HG02943 (cell line): ENCODE data around the gene RBMS3.

Experiments
- ATAC-seq: cut with Tn5 transposase; IDR thresholded peaks from one replicate; pipeline ENCODE4 v1.9.1; 2021; ENCODE audit warnings: mild to moderate bottlenecking, low read depth, moderate library complexity; ENCODE audit not compliant: unreplicated experiment

Gene RBMS3

DNA sequence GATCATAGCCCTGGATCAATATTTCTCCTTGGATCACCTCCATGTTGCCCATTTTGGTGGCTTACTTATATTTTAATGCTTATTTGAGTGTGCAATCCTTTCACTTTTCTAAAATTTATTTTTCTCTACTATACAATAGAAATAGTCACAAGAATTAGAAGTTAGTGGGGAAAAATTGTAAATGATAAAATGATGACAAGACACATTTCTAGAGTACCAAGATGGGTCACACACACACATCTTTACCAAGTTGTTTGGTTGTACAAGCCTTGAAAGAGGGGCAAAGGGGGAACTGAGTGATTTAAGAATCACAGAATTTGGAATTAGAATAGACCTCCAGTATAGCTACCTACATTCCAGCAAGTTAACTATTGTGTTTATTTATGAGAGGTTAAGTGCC is 545.8 kb downstream of the RBMS3 start:
- no peak for ATAC-seq

DNA sequence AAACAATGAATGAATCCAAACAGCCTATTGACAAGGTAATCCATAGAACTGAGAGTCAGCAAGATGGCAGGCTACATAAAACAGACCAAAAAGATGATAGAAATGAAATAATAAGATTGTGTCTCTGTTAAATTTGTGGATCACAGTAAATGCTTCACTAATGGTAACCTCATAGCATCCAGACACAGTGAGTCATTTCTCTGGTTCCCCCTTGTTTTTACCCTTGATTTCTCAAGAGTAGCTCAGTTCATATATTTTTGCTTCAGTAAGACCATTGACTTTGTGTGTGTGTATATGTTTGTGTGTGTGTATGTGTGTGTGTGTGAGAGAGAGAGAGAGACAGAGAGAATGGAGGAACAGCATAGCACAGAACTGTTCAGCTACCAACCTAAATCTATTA is 546.9 kb downstream of the RBMS3 start:
- ATAC-seq: no peak

DNA sequence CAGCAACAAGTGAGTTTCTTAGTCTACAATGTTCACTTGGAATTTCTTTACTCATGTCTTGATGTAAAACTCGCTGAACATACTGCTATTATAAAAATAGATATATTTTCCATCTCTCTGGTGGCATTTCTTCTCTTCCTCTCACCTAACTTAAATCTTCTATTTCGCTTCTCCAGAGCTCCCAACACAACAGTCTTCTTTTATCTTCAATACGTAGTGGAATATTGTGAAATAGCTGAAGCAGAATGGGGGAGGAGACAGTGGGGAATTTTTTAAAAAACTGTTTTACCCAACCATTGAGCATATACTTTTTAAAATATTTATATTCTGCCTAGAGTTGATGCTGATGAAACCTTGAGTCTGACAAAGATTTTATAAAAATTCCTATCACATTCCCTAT is 548.5 kb downstream of the RBMS3 start:
- ATAC-seq: no peak

DNA sequence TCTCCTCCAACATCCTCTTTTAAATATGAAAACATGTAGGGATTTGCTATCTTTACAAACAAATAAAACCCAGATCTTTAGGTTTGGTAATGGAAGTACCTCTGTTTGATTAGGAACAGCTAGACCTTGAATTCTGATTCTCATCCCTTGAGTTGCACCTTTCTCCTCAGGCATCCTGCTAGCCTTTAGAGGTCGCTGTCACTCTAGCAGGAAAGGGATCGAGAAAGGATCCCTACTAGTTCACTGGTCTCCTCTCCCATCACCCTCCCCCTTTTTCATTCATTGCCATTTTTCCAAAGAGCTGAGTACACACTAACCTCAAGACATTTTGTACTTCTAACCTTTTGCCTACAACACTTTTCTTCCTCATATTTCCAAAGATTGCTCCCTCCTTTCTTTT is 569.8 kb downstream of the RBMS3 start:
- no peak for ATAC-seq

DNA sequence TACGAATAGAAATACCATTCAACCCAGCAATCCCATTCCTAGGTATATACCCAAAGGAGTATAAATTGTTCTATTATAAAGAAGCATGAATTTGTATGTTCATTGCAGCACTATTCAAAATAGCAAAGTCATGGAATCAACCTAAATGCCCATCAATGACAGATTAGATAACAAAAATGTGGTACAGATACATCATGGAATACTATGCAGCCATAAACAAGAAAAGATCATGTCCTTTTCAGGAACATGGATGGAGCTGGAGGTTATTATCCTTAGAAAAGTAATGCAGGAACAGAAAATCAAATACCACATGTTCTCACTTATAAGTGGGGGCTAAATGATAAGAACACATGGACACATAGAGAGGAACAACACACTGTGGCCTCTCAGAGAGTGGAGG is 571.9 kb downstream of the RBMS3 start:
- ATAC-seq: no peak

DNA sequence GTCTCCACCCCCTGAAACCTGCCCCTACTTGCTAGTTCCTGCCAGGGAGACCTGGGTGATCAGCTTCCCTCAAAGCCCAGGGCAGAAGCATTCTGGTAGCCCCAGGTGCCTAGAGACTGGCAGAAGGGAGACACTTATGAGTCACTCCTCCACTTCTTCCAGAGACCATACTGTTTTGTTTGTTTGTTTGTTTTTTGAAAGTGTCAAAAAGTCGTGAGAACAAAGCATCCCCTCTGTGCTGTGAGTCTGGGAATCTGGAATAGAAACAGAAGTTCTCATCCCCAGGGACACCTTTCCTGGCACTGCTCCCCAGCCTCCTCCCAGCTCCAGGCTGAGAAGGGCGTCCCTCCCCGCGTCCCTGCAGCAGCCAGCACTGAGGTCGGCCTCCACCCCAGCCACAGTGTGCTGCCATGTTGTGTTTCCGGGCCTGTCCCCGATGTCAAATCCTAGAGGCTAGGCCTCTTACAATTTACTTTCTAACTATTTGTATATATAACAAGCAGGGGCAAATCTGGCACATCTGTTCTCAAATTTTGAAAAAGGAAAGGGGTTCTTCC is 573.0 kb downstream of the RBMS3 start:
- ATAC-seq: no peak

DNA sequence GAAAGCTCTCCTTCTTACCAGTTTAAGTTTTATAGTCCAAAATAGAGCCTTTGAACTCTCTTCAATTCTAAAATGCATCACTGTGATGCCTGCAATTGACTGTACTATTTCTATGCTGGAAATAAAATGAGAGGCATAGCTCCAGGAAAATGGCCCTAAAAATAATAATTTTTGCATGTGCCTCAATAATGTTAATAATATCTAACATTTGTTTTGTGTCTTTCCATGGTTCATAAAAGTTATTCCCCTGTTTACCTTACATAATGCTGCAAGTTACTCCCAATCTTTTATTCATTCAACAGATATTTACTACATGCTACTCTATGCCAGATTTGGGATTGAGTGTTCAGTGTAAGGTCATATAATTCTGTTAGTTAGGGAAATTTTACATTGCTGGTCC is 574.0 kb downstream of the RBMS3 start:
- no peak for ATAC-seq

DNA sequence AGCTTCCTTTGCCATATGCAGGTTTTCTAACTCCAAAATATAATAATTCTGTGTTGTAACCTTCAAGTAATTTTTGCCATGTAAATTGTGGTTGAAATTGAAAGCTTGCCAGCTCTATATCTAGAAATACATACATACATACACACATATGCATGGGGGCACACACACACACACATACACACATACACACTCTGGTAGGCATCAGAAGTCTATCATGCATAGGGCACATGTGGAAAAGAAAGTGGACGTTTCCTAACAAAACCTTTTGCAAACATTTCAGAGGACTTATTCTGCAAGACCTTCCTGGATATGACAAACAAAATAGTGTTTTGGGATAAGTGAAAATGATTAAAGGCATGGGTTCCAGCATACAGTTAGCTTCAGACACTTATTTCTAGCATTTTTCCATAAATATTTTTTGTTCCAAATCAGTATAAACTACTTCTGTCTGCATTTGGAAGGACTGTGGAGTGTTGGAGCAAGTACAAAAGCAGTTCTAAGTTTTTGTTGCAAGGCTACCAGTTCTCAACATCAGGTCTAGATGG is 578.9 kb downstream of the RBMS3 start:
- ATAC-seq: no peak

DNA sequence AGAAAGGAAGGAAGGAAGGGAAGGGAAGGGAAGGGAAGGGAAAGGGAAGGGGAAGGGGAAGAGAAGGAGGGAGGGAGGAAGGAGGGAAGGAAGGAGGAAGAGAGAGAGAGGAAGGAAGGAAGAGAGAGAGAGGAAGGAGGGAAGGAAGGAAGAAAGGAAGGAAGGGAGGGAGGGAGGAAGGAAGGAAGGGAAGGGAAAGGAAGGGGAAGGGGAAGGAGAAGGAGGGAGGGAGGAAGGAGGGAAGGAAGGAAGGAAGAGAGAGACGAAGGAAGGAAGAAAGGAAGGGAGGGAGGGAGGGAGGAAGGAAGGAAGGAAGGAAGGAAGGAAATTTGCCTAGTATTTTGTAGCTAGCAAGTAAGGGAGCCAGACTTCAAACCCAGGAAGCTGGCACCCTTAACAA is 583.9 kb downstream of the RBMS3 start:
- no peak for ATAC-seq

DNA sequence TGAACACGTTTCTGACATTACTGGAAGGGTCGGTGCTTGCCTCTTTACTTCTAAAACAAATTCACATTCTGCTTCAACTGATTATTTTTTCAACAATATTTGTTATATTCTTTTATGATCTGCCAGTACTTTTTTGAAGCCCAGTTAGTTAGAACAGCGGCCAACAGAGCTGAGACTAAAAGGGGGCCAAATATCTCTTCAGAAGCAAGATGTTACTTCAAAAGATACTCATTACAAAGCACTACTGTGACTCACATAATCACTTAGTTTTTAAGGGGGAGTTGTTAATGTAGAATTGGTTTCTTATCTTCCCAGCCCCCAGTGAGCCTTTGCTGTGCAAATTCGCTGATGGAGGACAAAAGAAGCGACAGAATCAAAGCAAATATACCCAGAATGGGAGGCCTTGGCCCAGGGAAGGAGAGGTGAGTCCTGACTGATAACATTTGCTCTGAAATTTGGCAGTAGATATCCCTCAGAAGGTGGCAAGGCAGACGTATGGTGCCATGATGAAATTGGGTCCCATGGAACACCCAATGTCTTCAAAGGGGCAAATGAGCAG is 587.8 kb downstream of the RBMS3 start:
- ATAC-seq: no peak

DNA sequence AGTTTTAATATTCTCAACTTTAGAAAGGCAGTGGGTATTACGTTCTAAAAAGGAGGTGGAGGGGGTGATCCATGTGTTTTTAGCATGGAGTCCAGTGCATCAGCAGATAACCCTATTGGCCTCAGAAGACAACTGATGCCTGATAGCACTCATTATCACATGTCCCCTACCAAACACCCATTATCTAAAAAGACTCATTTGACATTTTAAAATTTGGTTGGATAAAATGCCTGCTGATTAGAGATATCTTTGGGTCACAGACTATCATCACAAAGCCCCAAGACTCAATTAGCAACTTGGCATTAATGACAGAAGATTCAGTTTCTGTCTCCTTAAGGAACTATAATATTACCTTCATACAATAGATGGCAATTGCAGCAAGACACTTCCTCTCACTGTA is 589.3 kb downstream of the RBMS3 start:
- ATAC-seq: no peak

DNA sequence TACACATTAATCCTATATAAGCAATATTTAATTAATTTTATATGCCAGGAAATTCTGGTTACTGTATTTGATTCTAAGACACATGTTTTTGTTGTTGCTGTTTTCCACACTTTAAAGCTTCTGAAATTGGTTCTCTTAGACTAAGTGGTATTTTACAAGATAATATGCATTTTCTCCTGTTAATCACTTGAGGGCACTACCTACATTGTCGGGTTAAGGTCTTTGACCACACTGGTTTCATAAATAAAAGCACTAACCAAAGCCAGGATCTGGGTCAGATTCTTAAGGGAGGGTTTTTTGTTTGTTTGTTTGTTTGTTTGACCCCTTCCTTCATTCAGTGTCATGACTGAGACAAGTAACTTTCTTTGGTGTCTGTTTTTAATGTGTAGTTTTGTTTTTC is 590.2 kb downstream of the RBMS3 start:
- ATAC-seq: no peak

DNA sequence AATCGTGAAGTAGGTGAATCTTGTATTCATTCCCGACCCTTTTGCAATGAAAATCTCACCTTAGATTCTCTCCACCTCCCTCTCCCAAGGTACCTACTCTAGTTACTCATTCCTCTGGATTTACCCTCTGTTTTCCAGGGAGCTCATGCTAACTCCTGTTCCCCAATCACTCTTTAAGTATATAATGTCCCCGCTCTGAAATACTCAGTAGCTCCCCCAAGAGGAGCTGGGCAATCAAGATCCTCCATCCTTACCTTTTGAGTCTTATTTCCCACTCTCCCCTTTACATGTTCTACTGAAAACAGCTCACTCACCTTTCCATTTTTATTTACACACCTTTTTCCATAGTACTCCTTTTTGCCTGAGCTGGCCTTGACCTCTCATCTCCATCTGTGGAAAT is 599.9 kb downstream of the RBMS3 start:
- no peak for ATAC-seq

DNA sequence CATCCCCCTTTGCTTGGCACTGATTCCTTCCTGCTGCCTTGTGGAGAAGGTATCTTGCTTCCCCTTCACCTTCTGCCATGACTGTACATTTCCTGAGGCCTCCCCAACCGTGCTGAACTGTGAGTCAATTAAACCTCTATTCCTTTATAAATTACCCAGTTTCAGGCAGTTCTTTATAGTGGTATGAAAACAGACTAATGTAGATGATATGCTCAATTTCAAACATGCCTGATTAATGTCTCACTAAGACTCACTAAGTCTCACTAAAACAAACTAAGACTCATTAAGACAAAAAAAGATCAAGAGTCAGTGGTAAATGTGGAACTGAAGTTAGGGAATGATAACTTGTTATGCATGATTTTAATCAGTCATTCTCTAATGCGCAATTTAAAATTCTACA is 606.6 kb downstream of the RBMS3 start:
- no peak for ATAC-seq

DNA sequence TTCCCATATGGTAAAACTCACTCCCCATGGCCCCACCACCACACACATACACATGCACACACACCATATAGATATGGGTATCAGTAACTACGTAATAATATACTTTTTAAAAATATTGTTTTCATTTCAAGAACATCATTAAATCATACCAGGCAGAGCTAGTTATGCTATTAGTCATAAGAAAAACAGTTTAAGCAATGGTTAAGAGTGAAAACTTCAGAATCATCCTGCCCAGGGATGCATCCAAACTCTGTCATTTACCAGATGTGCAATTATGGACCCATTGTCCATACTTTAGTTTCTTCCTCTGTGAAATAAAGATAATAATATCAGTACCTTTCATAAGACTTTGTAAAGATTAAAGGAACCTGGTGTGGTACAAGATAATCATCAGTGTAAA is 608.3 kb downstream of the RBMS3 start:
- no peak for ATAC-seq

DNA sequence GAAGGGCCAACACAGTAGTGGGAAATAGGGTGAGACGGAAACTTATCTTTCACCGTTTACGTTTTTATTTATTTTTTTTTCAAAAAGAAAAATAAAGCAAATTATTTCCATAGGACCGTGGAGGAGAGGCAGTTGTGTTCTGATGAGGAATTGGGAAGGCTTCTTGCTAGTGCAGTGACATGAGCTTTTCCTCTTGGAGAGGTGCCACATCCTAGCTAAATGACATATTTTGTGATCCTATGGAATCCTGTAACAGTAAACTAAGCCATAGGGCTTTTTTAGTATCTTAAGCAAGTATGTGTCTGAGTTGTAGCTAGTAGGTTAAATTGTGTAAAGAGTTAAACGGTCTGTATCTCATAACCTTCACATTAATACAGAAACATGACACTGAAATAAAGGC is 609.9 kb downstream of the RBMS3 start:
- no peak for ATAC-seq

DNA sequence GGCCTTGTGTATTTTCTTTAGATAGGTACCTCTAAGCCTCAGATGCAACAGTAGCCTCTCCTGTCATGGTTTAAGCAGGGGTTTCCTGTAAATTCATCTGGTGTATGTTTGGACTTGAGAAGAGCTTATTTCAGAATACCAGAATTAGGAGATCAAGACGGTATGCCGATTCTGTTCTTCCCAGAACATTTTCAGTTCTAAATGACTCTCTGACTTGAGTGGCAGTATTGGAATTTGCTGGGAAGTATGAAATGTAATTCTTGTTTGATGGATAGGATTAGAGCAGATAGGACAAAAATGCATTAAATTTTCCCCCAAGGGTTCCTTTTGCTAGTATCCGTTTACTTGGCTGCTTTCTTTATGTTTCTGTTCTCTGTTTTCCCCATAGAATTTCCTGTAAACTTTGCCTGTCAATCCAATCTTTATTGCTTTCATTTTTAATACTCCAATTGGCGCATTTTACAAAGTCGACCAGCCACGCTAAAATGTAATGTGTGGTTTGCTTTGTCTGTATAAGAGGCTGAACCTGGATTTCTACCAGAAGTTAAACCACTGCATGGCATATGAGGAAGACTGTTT is 612.2 kb downstream of the RBMS3 start:
- no peak for ATAC-seq

DNA sequence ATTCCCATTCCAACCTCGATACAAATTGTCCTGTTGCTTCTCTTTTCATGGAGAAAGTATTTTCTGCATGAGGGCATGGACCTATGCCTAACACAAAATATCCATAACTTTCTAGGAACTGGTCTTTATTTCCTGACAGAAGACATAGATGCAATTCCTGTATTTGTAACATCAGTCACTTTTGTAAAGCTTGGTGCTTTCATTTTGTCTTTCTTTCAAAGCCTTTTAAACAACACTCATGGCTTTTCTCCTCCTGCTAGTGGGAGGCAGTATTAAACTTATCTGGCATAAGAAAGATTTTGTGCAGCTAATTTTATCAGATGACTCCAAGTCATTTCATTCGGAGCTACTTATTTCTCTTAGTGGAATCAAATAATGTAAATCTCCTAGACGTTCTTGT is 616.0 kb downstream of the RBMS3 start:
- no peak for ATAC-seq

DNA sequence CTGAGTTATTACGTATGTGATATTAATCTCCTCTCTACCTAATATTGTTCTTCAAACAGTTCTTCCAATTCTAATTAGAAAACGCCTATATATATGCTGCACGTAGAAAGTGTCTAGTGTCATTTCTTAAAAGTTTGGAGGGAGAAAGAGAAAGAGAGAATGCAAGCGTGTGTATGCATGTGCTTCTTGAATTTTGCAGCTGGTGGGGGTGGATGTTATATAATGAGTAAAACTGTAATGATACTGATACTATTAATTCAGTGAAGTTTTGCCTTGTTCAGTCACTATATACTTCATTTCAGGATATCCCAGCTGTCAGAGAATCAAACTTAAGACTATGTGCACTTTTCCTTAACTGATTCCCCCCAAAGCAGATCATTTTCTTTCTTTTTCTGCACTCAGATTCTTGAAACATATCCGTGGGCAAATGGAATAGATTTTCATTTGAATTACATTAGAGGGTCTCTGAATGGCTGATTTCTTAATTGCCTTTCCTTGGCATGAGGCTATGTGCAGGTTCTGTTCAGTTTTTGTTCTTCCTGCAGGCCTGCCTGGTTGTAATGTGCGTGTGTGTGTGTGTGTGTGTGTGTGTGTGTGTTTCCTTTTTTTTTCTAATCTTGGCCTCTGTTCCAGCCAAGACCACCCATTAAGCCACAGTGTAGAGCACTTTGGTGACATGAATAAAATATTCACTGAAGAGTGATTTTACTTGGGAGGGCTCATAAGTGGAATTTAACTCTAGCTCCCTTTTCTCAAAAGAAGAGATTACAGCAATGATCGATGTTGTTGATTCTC is 617.5 kb downstream of the RBMS3 start:
- no peak for ATAC-seq

DNA sequence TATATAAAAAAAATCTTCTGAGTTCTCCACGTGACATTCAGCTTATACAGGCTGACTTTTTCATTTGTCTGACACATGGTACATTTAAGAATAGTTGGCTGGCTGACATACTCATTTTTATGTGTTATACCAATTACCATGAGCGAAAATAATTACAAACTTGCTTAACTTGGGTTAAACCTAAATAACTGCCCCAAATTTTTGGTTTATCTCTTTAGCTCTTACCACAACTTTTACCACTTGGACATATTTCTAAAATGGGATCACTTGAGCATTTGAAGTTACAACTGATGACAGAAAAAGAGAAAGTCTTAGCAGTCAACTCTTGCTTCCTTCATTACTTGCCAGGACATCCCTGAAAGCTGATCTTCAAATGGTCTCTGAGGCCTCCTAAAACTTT is 618.1 kb downstream of the RBMS3 start:
- ATAC-seq: no peak

DNA sequence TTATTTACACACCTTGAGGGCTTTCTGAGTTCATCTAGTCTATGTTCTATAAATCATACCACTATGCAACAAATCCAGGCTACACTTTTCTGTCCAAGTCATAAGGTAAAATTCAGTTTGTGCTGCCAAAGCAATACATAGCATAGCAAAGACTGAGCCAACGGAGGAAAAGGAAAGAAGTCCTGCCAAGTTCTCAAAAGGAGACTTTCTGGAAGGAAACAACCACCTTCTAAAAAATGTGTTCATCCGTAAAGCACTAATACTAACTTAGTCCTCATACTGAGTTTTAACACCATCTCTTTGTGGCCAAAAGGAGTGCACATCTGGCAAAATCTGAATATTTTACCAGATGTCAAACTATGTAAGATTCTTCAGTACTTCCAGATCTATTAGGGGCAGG is 620.2 kb downstream of the RBMS3 start:
- no peak for ATAC-seq

DNA sequence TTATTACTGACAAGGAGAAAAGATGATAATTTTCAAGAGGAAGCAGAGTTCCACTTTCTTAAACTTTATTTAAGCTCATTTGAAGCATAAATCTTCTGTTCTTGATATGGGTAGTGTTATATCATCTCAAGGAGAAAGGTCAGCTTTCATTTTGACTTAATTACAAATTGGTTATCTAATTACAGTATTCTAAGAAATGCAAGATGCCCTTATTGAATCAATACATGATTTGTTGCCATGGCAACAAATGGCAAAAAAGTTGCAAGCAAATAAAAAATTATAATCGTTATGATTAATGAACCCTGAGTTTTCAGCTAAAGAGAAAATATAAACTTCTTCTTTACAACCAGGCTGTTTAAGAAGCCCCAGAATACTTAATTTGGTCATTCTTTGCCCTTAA is 622.7 kb downstream of the RBMS3 start:
- ATAC-seq: no peak
